NCI-H510A (cell line): ENCODE data around the gene GABRB3.
"Not testable (repeated sequence)": the region's sequence is repeated elsewhere in the genome, so short reads cannot be mapped to it uniquely, and the experiment has no call there.

Source experiments
- DNase-seq: peaks from one replicate; lab custom pipeline; 2025; lab: John Stamatoyannopoulos, UW

Gene GABRB3

GRCh38 chr15:26736502-26737248, 36.2 kb downstream of the GABRB3 start:
- no peak for DNase-seq

GRCh38 chr15:26731965-26732364, 40.9 kb downstream of the GABRB3 start:
- no peak for DNase-seq

- no peak for DNase-seq
Measured at GRCh38 chr15:26729581-26729980, 43.3 kb downstream of the GABRB3 start.

GRCh38 chr15:26729030-26729429, 43.8 kb downstream of the GABRB3 start:
- no peak for DNase-seq

- no peak for DNase-seq
Measured at GRCh38 chr15:26724381-26725150, 48.3 kb downstream of the GABRB3 start.

- DNase-seq = no peak
Measured at GRCh38 chr15:26722621-26723160, 50.2 kb downstream of the GABRB3 start.

- DNase-seq = no peak
Measured at GRCh38 chr15:26721232-26721967, 51.5 kb downstream of the GABRB3 start.

GRCh38 chr15:26720546-26720945, 52.3 kb downstream of the GABRB3 start:
- DNase-seq = no peak

GRCh38 chr15:26719866-26720265, 53.0 kb downstream of the GABRB3 start:
- not testable (repeated sequence) for DNase-seq

GRCh38 chr15:26716069-26716468, 56.8 kb downstream of the GABRB3 start:
- DNase-seq = no peak

- DNase-seq = no peak
Measured at GRCh38 chr15:26713498-26713897, 59.4 kb downstream of the GABRB3 start.

- DNase-seq = no peak
Measured at GRCh38 chr15:26712335-26712734, 60.5 kb downstream of the GABRB3 start.

- DNase-seq = no peak
Measured at GRCh38 chr15:26711445-26711844, 61.4 kb downstream of the GABRB3 start.

- DNase-seq = no peak
Measured at GRCh38 chr15:26702381-26702780, 70.5 kb downstream of the GABRB3 start.

GRCh38 chr15:26698555-26698954, 74.3 kb downstream of the GABRB3 start:
- no peak for DNase-seq

GRCh38 chr15:26697913-26698312, 75.0 kb downstream of the GABRB3 start:
- DNase-seq = no peak

- DNase-seq = no peak
Measured at GRCh38 chr15:26691249-26691648, 81.6 kb downstream of the GABRB3 start.

- DNase-seq = no peak
Measured at GRCh38 chr15:26690778-26691177, 82.1 kb downstream of the GABRB3 start.

- no peak for DNase-seq
Measured at GRCh38 chr15:26689462-26689861, 83.4 kb downstream of the GABRB3 start.

GRCh38 chr15:26686547-26687187, 86.2 kb downstream of the GABRB3 start:
- DNase-seq = no peak

GRCh38 chr15:26682598-26683164, 90.2 kb downstream of the GABRB3 start:
- no peak for DNase-seq

- DNase-seq = no peak
Measured at GRCh38 chr15:26679927-26680326, 92.9 kb downstream of the GABRB3 start.
